ENCODE results near the gene HLA-F.

GRCh38 chr6:29744621-29745020 lies 21.4 kb downstream of the HLA-F start:
- TF ChIP-seq CTCF (IDR thresholded peaks at IDR 0.05), result no peak
- no peak for TF ChIP-seq POLR2A (IDR thresholded peaks at IDR 0.05)

Data from uterus (tissue), 2 donors.